ENCODE data around the gene PRIMA1. TPM values are rescaled to one million over a fixed set of nuclear protein-coding genes. Genes with fewer than 3 reads are reported as not detected.

The PRIMA1 gene
- polyA plus RNA-seq, 1 of the 3 experiments (the other 2 are of a cell fraction) = 0.18 TPM

DNA sequence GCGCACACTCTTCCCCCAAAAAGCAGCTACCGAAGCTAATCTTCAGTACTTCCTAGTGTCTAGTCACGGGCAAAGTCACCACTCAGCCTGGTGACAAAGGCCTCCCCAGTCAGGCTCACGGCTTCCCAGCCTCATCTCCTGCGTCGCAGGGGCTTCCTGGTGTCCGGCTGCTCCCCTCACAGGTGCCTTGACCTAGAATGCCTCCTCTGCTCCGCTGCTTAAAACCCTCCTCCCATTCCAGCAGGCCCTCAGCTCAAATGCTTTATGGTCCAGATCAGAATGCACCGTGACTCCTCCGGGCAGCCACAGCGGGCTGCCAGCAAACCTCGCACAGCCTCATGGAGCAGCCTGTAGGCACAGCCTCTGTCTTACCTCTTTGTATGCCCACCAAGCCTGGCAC is 53.1 kb downstream of the PRIMA1 start:
- H3K4me3 ChIP-seq (ENCODE audit: low read depth in 2 of 2, low read length in 1 of 2) = no peak overlapping the region
- no peaks in the 10 kb centered on the region for H3K9me3 ChIP-seq
- H3K79me2 ChIP-seq (ENCODE audit: insufficient read depth) = no peaks in the 10 kb centered on the region
- H3K4me1 ChIP-seq (ENCODE audit: control insufficient read depth in 1 of 2, insufficient read depth in 2 of 2, low read depth in 1 of 2, low read length in 1 of 2) = peaks cover 0 to 36% of the 10 kb centered on the region in 2 experiments; a peak in 2 of 4 replicates
- no peak overlapping the region for H2AFZ ChIP-seq (ENCODE audit: low read depth)
- 72% methylated on average over 12 of the region's 12 CpGs for WGBS (ENCODE audit: low lambda C conversion rate)
- no peaks in the 10 kb centered on the region for H4K20me1 ChIP-seq (ENCODE audit: insufficient read depth)
- H3K9ac ChIP-seq = no peak overlapping the region
- TF ChIP-seq, protein P1, sequence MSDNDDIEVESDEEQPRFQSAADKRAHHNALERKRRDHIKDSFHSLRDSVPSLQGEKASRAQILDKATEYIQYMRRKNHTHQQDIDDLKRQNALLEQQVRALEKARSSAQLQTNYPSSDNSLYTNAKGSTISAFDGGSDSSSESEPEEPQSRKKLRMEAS (IDR thresholded peaks at IDR 0.05; ENCODE audit: low read depth) = no peak
- TF ChIP-seq, protein P2, sequence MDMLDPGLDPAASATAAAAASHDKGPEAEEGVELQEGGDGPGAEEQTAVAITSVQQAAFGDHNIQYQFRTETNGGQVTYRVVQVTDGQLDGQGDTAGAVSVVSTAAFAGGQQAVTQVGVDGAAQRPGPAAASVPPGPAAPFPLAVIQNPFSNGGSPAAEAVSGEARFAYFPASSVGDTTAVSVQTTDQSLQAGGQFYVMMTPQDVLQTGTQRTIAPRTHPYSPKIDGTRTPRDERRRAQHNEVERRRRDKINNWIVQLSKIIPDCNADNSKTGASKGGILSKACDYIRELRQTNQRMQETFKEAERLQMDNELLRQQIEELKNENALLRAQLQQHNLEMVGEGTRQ (IDR thresholded peaks at IDR 0.05; ENCODE audit: borderline replicate concordance, low read depth, low read length) = no peak
- TF ChIP-seq, protein P3, sequence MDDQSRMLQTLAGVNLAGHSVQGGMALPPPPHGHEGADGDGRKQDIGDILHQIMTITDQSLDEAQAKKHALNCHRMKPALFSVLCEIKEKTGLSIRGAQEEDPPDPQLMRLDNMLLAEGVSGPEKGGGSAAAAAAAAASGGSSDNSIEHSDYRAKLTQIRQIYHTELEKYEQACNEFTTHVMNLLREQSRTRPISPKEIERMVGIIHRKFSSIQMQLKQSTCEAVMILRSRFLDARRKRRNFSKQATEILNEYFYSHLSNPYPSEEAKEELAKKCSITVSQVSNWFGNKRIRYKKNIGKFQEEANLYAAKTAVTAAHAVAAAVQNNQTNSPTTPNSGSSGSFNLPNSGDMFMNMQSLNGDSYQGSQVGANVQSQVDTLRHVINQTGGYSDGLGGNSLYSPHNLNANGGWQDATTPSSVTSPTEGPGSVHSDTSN (IDR thresholded peaks at IDR 0.05) = no peak
- no peaks in the 10 kb centered on the region for H3K36me3 ChIP-seq (replicated peaks in 1 of 2; ENCODE audit: control insufficient read depth in 1 of 2, insufficient read depth in 2 of 2, low read length in 1 of 2)
- no peak overlapping the region; a peak in 1 of 4 replicates for H3K27ac ChIP-seq (ENCODE audit: low read depth in 2 of 2, low read length in 1 of 2)
- POLR2A ChIA-PET = no interaction called here
- CTCF ChIA-PET = interaction anchor here (1.3 to 2.5 kb wide), 2 partner anchors 80 to 168 kb away, joined by 4 to 10 read pairs; no protein-coding TSS in a partner anchor
- no peaks in the 10 kb centered on the region for H3F3A ChIP-seq (replicated peaks; ENCODE audit: insufficient read depth)
- no peaks in the 10 kb centered on the region for H3K27me3 ChIP-seq (ENCODE audit: insufficient read depth)
- no peak overlapping the region for H3K4me2 ChIP-seq
- no peak for DNase-seq
- no peaks in the 10 kb centered on the region for H3K9me2 ChIP-seq

DNA sequence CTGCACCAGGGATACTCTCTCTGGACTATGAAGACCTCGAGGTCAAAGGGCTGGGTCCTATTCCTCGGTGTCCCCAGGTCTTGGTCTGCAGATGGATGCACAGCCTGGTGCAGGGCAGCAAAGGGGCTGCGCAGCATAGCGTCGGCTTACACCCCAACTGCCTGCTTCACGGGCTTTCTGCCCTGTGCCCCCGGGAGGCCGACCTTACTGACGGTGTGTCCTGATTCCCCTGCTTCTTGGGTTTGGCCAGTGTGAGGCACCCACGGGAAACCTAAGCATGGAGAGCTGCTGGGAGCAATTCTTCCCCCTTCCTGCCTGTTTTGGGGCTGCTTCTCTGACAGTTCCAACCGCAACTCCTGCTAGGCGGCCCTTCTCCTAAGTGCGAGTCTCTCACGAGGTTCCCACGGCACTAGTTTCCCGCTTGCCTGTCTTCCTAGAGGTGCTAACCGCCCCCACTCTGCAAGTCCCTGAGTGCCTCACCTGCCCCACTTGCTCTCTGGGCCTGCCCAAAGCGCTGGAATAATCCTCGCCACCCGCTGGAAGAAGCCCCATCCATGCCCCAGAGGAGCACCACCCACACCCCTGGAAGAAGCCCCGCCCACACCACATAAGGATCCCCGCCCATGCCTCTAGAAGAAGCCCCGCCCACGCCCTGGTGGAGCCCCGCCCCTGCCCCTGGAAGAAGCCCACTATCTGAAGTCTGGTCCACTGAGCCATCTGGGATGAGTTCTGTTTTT is 54.0 kb downstream of the PRIMA1 start:
- Histone ChIP-seq H3F3A (replicated peaks; ENCODE audit: insufficient read depth) (no peaks in the 10 kb centered on the region), H3K9me3 (no peaks in the 10 kb centered on the region), H2AFZ (ENCODE audit: low read depth) (no peak overlapping the region), H4K20me1 (ENCODE audit: insufficient read depth) (no peaks in the 10 kb centered on the region), H3K9ac (no peak overlapping the region), H3K9me2 (no peaks in the 10 kb centered on the region), H3K4me2 (no peak overlapping the region), H3K36me3 (replicated peaks in 1 of 2; ENCODE audit: control insufficient read depth in 1 of 2, insufficient read depth in 2 of 2, low read length in 1 of 2) (no peaks in the 10 kb centered on the region), H3K79me2 (ENCODE audit: insufficient read depth) (no peaks in the 10 kb centered on the region), H3K4me1 (ENCODE audit: control insufficient read depth in 1 of 2, insufficient read depth in 2 of 2, low read depth in 1 of 2, low read length in 1 of 2) (peaks cover 0 to 36% of the 10 kb centered on the region in 2 experiments; a peak in 2 of 4 replicates), H3K4me3 (ENCODE audit: low read depth in 2 of 2, low read length in 1 of 2) (no peak overlapping the region), H3K27ac (ENCODE audit: low read depth in 2 of 2, low read length in 1 of 2) (peak overlapping the region in 1 of 2 experiments; percentile 56; a peak in 2 of 4 replicates), H3K27me3 (ENCODE audit: insufficient read depth) (no peaks in the 10 kb centered on the region)
- TF ChIP-seq MEF2A (IDR thresholded peaks at IDR 0.05; ENCODE audit: borderline replicate concordance, low read depth) (no peak), TCF12 (IDR thresholded peaks at IDR 0.05) (no peak), TAF1 (IDR thresholded peaks at IDR 0.05; ENCODE audit: borderline replicate concordance, low read depth, low read length) (no peak), SMC3 (IDR thresholded peaks at IDR 0.05; ENCODE audit: low read depth, low read length) (no peak), MXI1 (IDR thresholded peaks at IDR 0.05; ENCODE audit: low read depth, low read length) (no peak), EZH2phosphoT487 (IDR thresholded peaks at IDR 0.05; ENCODE audit: borderline replicate concordance, low read depth) (no peak), EP300 (IDR thresholded peaks at IDR 0.05; ENCODE audit: borderline replicate concordance in 1 of 2, low read depth in 1 of 2, low read length in 1 of 2) (no peak), TEAD4 (IDR thresholded peaks at IDR 0.05; ENCODE audit: borderline replicate concordance, insufficient read depth) (no peak), NRF1 (IDR thresholded peaks at IDR 0.05; ENCODE audit: low read depth, low read length) (no peak), FOXM1 (IDR thresholded peaks at IDR 0.05; ENCODE audit: low read depth) (no peak), ELF1 (IDR thresholded peaks at IDR 0.05) (no peak), FOSL2 (IDR thresholded peaks at IDR 0.05; ENCODE audit: borderline replicate concordance, low read depth) (no peak)
- TF ChIP-seq, protein P4, sequence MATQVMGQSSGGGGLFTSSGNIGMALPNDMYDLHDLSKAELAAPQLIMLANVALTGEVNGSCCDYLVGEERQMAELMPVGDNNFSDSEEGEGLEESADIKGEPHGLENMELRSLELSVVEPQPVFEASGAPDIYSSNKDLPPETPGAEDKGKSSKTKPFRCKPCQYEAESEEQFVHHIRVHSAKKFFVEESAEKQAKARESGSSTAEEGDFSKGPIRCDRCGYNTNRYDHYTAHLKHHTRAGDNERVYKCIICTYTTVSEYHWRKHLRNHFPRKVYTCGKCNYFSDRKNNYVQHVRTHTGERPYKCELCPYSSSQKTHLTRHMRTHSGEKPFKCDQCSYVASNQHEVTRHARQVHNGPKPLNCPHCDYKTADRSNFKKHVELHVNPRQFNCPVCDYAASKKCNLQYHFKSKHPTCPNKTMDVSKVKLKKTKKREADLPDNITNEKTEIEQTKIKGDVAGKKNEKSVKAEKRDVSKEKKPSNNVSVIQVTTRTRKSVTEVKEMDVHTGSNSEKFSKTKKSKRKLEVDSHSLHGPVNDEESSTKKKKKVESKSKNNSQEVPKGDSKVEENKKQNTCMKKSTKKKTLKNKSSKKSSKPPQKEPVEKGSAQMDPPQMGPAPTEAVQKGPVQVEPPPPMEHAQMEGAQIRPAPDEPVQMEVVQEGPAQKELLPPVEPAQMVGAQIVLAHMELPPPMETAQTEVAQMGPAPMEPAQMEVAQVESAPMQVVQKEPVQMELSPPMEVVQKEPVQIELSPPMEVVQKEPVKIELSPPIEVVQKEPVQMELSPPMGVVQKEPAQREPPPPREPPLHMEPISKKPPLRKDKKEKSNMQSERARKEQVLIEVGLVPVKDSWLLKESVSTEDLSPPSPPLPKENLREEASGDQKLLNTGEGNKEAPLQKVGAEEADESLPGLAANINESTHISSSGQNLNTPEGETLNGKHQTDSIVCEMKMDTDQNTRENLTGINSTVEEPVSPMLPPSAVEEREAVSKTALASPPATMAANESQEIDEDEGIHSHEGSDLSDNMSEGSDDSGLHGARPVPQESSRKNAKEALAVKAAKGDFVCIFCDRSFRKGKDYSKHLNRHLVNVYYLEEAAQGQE (IDR thresholded peaks at IDR 0.05; ENCODE audit: low read depth, low read length) = no peak
- CTCF ChIA-PET = interaction anchor here (0.7 to 2.5 kb wide), 4 partner anchors 54 to 169 kb away, joined by 3 to 10 read pairs (median 4); partner anchors contain the start of gene PRIMA1
- 58% methylated on average over 15 of the region's 25 CpGs for WGBS (ENCODE audit: low lambda C conversion rate)
- DNase-seq = peak; percentile 92
- POLR2A ChIA-PET = interaction anchor here (1.0 kb wide), 1 partner anchor 10 kb away, joined by 4 read pairs; no protein-coding TSS in a partner anchor

All from SK-N-SH (cell line).